ENCODE data around the gene C2CD2L. TPM values are rescaled to one million over a fixed set of nuclear protein-coding genes. Genes with fewer than 3 reads are reported as not detected.

C2CD2L gene
- polyA plus RNA-seq, 1 of the 3 experiments (the other 2 are of a cell fraction): 8.6 TPM

- TF ChIP-seq RAD21 (IDR thresholded peaks at IDR 0.05; ENCODE audit: low read length) (no peak), MEF2A (IDR thresholded peaks at IDR 0.05; ENCODE audit: borderline replicate concordance, low read depth) (no peak), TEAD4 (IDR thresholded peaks at IDR 0.05; ENCODE audit: borderline replicate concordance, insufficient read depth) (no peak), ZBTB33 (IDR thresholded peaks at IDR 0.05; ENCODE audit: borderline replicate concordance, low read depth) (no peak), FOXJ3 (CRISPR knock-in tag; IDR thresholded peaks at IDR 0.05) (no peak), PBX3 (IDR thresholded peaks at IDR 0.05) (peak; percentile 98), MAX (IDR thresholded peaks at IDR 0.05; ENCODE audit: low read depth) (peak; percentile 99), RCOR1 (IDR thresholded peaks at IDR 0.05; ENCODE audit: low read length) (no peak)
Observed at GRCh38 chr11:119121008-119121810, 14.1 kb downstream of the C2CD2L start, which contains the start of gene HINFP (continued).

- WGBS (ENCODE audit: low lambda C conversion rate): 2% methylated on average over 20 of the region's 20 CpGs
- POLR2A ChIA-PET: interaction anchor here (0.5 to 1.9 kb wide), 6 partner anchors 12 to 94 kb away, joined by 3 to 9 read pairs (median 3); partner anchors contain the start of genes C2CD2L and HMBS
- H2AFZ ChIP-seq (ENCODE audit: low read depth): peak overlapping the region; percentile 87
- H3K27ac ChIP-seq (ENCODE audit: low read depth in 2 of 2, low read length in 1 of 2): peak overlapping the region; percentile 38 to 75; a peak in 3 of 4 replicates
- peak overlapping the region; percentile 91 for H3K4me2 ChIP-seq
- CTCF ChIA-PET: interaction anchor here (0.8 to 1.4 kb wide), 6 partner anchors 11 to 81 kb away, joined by 3 to 4 read pairs (median 3); no protein-coding TSS in a partner anchor
- H3K9me2 ChIP-seq: no peaks in the 10 kb centered on the region
- peaks cover 13 to 17% of the 10 kb centered on the region in 2 experiments; a peak in 3 of 4 replicates for H3K4me1 ChIP-seq (ENCODE audit: control insufficient read depth in 1 of 2, insufficient read depth in 2 of 2, low read depth in 1 of 2, low read length in 1 of 2)
- H3K9ac ChIP-seq: peak overlapping the region; percentile 74
- H3K27me3 ChIP-seq (ENCODE audit: insufficient read depth): no peaks in the 10 kb centered on the region
- peak overlapping the region; percentile 88 to 90 for H3K4me3 ChIP-seq (ENCODE audit: low read depth in 2 of 2, low read length in 1 of 2)
- peaks cover 41% of the 10 kb centered on the region for H3K79me2 ChIP-seq (ENCODE audit: insufficient read depth)
- no peaks in the 10 kb centered on the region for H3K9me3 ChIP-seq
- DNase-seq: no peak
- H3F3A ChIP-seq (replicated peaks; ENCODE audit: insufficient read depth): peaks cover 12% of the 10 kb centered on the region
- TF ChIP-seq SIN3A (IDR thresholded peaks at IDR 0.05; ENCODE audit: borderline replicate concordance, low read depth, low read length) (no peak), TEAD4 (IDR thresholded peaks at IDR 0.05; ENCODE audit: borderline replicate concordance, insufficient read depth) (no peak), CHD2 (IDR thresholded peaks at IDR 0.05; ENCODE audit: low read length, partially characterized antibody) (no peak), JUND (IDR thresholded peaks at IDR 0.05) (no peak), NFIC (IDR thresholded peaks at IDR 0.05; ENCODE audit: borderline replicate concordance) (no peak), MAX (IDR thresholded peaks at IDR 0.05; ENCODE audit: low read depth) (no peak), GATA2 (CRISPR knock-in tag; IDR thresholded peaks at IDR 0.05) (no peak), RCOR1 (IDR thresholded peaks at IDR 0.05; ENCODE audit: low read length) (no peak), TAF1 (IDR thresholded peaks at IDR 0.05; ENCODE audit: borderline replicate concordance, low read depth, low read length) (no peak), FOSL2 (IDR thresholded peaks at IDR 0.05; ENCODE audit: borderline replicate concordance, low read depth) (no peak), SMC3 (IDR thresholded peaks at IDR 0.05; ENCODE audit: low read depth, low read length) (no peak), ELF1 (IDR thresholded peaks at IDR 0.05) (no peak), NRF1 (IDR thresholded peaks at IDR 0.05; ENCODE audit: low read depth, low read length) (no peak), FOXJ3 (CRISPR knock-in tag; IDR thresholded peaks at IDR 0.05) (no peak), RAD21 (IDR thresholded peaks at IDR 0.05; ENCODE audit: low read length) (no peak)
- H4K20me1 ChIP-seq (ENCODE audit: insufficient read depth): no peaks in the 10 kb centered on the region
- peaks cover 5 to 14% of the 10 kb centered on the region in 2 experiments for H3K36me3 ChIP-seq (replicated peaks in 1 of 2; ENCODE audit: control insufficient read depth in 1 of 2, insufficient read depth in 2 of 2, low read length in 1 of 2)
Observed at GRCh38 chr11:119121811-119122124, 14.6 kb downstream of the C2CD2L start.

Measured in SK-N-SH (cell line).